Type B pancreatic cell (in vitro differentiated cells): ENCODE measurements around the gene YWHAB. TPM values are rescaled to one million over a fixed set of nuclear protein-coding genes. Genes with fewer than 3 reads are reported as not detected.

Source experiments
- DNase-seq: peaks from one replicate; pipeline ENCODE4 v3.0.0; 2021; ENCODE audit warnings: mixed read lengths; ENCODE audit not compliant: unreplicated experiment; ENCODE audit errors: extremely low spot score
- H3K27ac Mint-ChIP-seq: 2 replicates; pipeline ENCODE4 v1.8.0; 2021; ENCODE audit warnings: mild to moderate bottlenecking, mixed read lengths
- H3K27me3 Mint-ChIP-seq: 2 replicates; pipeline ENCODE4 v1.8.0; 2021; ENCODE audit warnings: mixed read lengths
- H3K36me3 Mint-ChIP-seq: 2 replicates; pipeline ENCODE4 v1.8.0; 2021; ENCODE audit warnings: mixed read lengths
- H3K4me1 Mint-ChIP-seq: one replicate; pipeline ENCODE4 v1.8.0; 2021; ENCODE audit warnings: mixed read lengths; ENCODE audit not compliant: unreplicated experiment
- H3K4me3 Mint-ChIP-seq: 2 replicates; pipeline ENCODE4 v1.8.0; 2021; ENCODE audit warnings: mild to moderate bottlenecking, mixed read lengths
- H3K9me3 Mint-ChIP-seq: 2 replicates; pipeline ENCODE4 v1.8.0; 2021; ENCODE audit warnings: mixed read lengths
- CTCF ChIP-seq: fragments of 200-600 bp; sonication (generic); conservative IDR thresholded peaks from 2 replicates; pipeline ENCODE4 v1.5.0; 2021; ENCODE audit warnings: antibody characterized with exemption, mild to moderate bottlenecking
- total RNA-seq: library from RNA; stranded (reverse); gene quantifications from 2 replicates; pipeline ENCODE4 v1.2.1, GENCODE V29; 2021; ENCODE audit warnings: low replicate concordance

YWHAB gene
- total RNA-seq, 1 donor from 2014 or later: 153 TPM

DNA sequence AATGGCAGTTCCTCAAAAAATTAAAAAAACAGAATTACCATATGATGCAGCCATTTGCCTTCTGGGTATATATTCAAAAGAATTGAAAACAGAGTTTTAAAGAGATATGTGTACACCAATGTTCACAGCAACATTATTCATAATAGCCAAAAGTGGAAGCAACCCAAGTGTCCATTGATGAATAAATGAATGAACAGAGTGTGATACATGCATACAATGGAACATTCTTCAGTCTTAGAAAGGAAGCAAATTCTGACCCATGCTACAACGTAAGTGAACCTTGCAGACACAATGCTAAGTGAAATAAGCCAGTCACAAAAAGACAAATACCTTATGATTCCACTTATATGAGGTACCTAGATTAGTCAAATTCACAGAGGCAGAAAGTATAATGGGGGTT, 34.7 kb upstream of the YWHAB start:
- DNase-seq: no peak
- Mint-ChIP-seq H3K9me3 (no peaks in the 10 kb centered on the region), H3K27me3 (no peaks in the 10 kb centered on the region), H3K4me1 (no peaks in the 10 kb centered on the region), H3K4me3 (no peak overlapping the region), H3K36me3 (no peaks in the 10 kb centered on the region), H3K27ac (no peak overlapping the region)
- no peak for TF ChIP-seq CTCF

DNA sequence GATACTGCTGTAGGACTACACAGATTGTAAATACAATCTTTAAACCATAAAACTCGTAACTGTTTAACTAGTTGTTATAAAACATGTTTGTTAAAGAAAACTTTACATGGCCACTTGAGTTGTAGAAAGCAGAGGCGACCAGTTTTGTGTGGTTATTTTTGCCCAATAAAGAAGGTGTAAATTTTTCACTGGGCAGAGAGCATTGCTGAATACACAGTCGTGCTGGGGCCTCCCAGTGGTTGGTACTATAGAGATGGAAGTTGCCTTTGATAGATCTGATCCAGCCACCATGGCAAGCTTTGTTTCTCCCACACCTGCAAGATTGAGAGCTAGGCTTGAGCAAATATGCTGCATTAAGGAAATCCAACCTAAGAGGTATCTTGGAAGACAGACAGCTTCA, 34.0 kb upstream of the YWHAB start:
- H3K9me3 Mint-ChIP-seq: no peaks in the 10 kb centered on the region

DNA sequence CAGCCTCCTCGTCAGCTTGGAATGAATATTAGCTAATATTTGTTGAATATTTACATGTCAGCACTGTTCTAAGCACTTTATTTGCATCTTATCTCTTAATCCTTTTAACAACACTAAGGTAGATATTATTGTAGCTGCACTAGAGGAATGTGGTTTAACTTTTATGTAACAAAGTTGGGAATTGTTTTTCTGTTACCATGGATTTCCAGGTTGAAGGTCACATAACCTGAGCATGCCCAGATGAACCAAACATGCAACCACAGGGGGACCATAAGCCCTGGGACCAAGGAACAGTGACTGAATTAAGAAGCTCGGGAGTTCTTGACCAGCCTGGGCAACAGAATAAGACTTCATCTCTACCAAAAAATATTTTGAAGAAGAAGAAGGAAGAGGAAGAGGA, 29.1 kb upstream of the YWHAB start:
- no peaks in the 10 kb centered on the region for H3K27me3 Mint-ChIP-seq
- no peak for TF ChIP-seq CTCF
- H3K36me3 Mint-ChIP-seq: no peaks in the 10 kb centered on the region
- no peaks in the 10 kb centered on the region for H3K9me3 Mint-ChIP-seq
- H3K4me3 Mint-ChIP-seq: no peak overlapping the region
- H3K4me1 Mint-ChIP-seq: peaks cover 6% of the 10 kb centered on the region
- DNase-seq: no peak
- H3K27ac Mint-ChIP-seq: no peak overlapping the region

More for the DNA sequence above, 34.0 kb upstream of the YWHAB start:
- H3K4me1 Mint-ChIP-seq: no peaks in the 10 kb centered on the region
- no peak overlapping the region for H3K27ac Mint-ChIP-seq
- no peak for TF ChIP-seq CTCF
- no peak for DNase-seq
- no peaks in the 10 kb centered on the region for H3K36me3 Mint-ChIP-seq
- no peaks in the 10 kb centered on the region for H3K27me3 Mint-ChIP-seq
- no peak overlapping the region for H3K4me3 Mint-ChIP-seq

- TF ChIP-seq CTCF: no peak
- no peak for DNase-seq
- H3K9me3 Mint-ChIP-seq: no peaks in the 10 kb centered on the region
- H3K4me1 Mint-ChIP-seq: peaks cover 10% of the 10 kb centered on the region
- no peaks in the 10 kb centered on the region for H3K36me3 Mint-ChIP-seq
- no peak overlapping the region for H3K4me3 Mint-ChIP-seq
- no peak overlapping the region for H3K27ac Mint-ChIP-seq
- H3K27me3 Mint-ChIP-seq: no peaks in the 10 kb centered on the region
Observed at GRCh38 chr20:44856856-44857448, 28.6 kb upstream of the YWHAB start.

DNA sequence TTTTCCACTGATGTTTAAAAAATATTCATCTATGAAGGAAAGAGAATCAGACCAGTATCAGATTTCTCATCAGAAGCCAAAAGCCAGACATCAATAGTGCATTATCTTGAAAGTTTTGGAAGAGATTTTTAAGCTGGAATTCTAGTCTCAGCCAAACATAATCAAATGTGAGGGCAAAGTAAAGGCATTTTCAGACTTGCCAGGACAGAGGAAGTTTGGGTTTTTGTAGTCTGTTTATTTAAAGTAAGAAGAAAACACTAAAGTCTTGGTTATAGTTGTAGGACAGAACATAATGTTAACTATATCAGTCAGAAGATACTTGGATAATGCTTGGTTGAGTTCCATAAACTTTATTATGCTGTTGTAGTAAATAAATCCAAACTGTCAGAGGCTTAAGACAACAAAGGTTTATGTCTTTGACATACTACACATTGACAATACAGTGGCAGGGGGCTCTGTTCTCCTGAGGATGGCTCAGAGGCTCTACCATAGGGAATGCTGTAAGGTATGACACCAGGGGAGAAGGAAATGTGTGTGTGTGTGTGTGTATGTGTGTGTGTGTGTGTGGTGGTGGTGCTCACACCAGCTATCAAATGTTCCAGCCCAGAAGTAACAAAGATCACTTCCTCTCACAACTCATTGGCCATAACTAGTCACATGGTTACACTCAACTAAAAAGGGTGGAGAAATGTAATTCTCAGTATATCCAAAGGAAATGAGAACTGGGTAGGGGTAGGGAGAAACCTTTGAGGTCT, 26.7 kb upstream of the YWHAB start:
- no peaks in the 10 kb centered on the region for H3K9me3 Mint-ChIP-seq
- TF ChIP-seq CTCF: no peak
- H3K4me1 Mint-ChIP-seq: peaks cover 18% of the 10 kb centered on the region
- H3K36me3 Mint-ChIP-seq: no peaks in the 10 kb centered on the region
- H3K4me3 Mint-ChIP-seq: no peak overlapping the region
- DNase-seq: no peak
- no peaks in the 10 kb centered on the region for H3K27me3 Mint-ChIP-seq
- H3K27ac Mint-ChIP-seq: no peak overlapping the region
